GM21447 (cell line): ENCODE data around the gene MLF1.

Experiments used
- ATAC-seq: cut with Tn5 transposase; IDR thresholded peaks from one replicate; pipeline ENCODE4 v1.9.1; 2021; ENCODE audit not compliant: unreplicated experiment

Gene MLF1

DNA sequence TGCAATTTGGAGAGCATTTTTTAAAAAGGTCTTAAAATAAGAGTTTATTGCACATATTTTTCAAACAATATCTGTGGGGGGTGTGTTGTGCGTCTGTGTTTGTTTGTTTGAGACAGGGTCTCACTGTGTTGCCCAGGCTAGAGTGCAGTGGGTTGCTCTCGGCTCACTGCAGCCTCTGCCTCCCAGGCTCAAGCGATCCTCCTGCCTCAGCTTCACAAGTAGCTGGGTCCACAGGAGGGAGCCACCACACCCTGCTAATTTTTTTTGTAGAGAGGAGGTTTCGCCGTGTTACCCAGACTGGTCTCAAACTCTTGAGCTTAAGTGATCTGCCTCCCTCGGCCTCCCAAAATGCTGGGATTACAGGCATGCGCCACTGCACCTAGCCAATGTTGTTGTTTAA is 2.7 kb downstream of the MLF1 start:
- no peak for ATAC-seq

DNA sequence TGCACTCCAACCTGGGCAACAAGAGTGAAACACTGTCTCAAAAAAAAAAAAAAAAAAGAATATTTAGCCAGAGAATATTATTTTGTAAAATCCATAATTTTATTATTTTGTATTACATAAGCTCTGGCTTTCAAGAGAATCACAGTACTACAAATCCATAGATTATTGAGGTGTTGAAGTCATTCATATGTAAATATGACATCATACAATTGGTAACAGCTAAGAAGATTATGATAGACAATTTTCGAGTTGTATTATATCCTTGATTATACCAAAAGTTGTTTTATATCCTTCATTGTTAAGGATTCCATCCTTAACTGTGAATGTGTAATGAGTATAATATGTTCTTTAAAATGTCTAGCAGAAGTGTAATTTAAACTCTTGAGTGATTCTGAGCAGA is 3.7 kb downstream of the MLF1 start:
- ATAC-seq, result no peak

DNA sequence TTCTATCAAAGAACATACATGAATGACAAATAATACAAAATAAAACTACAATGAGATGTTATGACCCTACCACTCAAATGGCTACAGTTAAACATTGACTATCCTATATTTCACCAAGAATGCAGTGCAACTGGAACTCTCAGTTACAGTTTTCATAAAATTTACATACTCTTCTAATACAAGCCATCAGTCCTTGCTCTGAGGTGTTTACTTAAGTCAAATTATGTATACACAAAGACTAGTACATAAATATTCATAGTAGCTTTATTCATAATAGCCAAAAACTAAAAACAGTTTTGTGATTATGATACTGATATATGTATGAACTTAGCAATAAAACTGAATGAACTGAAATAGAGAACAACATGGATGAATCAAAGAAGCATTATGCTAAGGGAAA is 19.2 kb downstream of the MLF1 start:
- ATAC-seq, result no peak

DNA sequence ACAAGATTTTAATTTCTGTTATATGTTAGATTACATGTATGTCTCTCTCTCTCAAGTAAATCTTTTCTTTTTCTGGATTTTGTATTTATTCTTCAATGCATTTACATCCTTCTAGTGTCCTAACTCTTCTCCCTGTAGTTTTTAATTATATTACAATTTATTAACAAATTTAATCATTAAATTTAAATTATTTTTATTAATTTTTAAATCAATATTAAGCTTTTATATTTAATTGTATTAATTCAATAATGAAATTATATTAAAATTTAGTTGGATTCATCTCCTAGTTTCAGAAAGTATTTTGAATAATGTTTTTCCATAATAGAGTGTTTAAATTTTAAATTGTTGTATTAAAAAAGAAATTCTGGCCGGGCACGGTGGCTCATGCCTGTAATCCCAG is 29.8 kb downstream of the MLF1 start:
- ATAC-seq, result no peak

DNA sequence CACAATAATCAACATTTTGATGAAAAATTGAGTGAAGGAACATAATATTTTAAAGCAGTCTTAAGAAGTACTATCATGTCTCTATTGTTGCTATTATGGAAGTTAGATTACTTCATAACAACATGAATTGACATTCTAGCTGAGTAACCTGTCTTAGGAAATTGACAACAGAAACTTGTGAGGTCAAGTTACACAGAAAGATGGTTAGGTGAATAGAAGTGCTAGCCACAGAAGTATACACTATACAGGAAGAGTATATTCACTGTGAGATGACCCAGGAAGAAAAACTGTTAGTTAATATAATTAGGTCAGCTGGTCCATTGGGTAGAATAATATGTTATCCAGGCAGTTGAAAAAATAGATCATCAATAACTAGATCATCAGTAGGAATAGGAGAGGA is 31.2 kb downstream of the MLF1 start:
- ATAC-seq, result no peak

DNA sequence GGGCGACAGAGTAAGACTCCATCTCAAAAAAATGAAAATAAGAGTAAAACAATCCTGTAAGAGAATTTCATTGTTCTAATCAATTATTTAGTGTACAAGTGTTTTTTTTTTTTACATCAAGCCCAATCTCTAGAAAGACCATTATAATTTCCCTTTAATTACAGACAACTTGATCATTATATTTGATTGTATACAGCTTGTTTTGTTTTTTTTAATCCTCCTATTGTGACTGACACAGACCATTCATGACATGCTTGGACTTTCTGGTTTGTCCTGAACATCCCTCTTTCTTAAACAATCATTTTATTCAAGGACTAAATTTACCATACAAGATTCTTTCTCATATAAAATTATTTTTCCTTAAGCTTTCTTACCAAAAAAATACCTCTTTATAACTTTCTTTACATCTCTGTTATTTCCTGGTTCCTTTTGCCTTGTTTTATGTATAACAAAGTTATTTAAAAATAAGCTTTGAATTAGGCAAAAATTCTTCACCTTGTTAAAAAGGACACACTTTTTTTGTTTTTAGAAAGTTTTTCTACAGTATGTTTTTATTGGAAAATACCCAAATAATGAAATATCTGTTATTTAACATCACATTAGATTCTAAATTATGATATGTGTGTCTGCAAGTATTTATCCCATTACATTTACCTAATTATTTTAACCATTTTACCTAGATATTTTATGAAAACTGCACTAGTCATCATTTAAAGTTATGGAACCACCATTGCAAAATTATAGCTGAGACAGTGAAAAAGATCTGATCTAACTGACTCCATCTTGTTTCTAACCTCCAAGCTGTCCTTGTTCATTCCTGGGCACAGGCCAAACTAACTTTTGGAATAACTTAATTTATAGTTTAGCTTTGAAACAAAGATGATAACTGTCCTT is 47.2 kb downstream of the MLF1 start:
- ATAC-seq, result no peak

DNA sequence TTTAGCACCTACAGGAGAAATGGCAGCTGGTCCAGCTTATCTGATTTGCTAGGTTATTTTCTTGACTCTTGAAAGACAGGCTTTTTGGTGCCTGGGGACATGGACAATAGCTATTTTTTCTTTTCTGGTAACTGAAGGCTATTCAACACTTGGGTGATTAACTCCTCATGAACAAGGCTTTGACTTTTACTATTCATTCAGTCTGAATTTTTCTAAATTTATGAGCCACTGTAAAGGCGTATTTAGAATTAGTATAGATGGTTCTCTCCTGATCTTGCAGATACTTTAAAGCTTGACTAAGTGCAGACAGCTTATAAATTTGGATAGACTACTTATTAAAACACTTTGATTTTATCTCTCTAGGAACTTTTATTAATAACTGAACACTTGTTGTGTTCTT is 54.9 kb downstream of the MLF1 start:
- ATAC-seq, result no peak

DNA sequence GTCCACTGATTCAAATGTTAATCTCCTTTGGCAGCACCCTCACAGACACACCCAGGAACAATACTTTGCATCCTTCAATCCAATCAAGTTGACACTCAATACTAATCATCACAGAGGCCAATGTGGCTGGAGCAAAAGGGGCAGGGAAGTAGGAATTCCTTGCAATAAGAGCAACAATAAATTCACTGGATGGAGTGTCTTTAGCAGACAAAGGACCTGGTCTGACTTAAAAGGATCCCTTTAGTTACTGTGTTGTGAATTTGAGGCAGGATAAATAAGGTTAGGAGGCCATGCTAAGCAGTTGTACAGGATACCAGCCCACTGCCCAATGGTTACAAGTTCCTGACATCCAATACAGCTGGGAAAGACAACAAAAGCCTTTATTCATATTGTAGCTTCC is 61.0 kb downstream of the MLF1 start:
- no peak for ATAC-seq

DNA sequence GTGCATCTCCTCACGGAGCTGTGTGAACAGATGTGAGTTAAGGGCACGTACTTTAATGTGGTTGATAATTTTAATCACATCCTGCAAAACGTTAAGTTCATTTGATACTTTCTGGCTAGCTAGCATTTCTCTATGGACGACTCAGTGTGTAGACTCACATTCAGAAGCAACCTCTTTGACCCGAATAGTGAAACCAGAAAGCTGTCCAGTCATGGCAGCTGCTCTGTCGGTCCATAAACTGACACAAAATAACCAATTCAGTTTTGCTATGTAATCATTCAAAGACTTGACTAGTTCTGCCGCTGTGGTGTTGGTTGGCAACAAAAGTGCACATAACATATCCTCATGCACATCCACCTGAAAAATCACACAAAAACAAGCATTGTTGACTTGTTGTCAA is 69.7 kb downstream of the MLF1 start:
- ATAC-seq, result no peak

DNA sequence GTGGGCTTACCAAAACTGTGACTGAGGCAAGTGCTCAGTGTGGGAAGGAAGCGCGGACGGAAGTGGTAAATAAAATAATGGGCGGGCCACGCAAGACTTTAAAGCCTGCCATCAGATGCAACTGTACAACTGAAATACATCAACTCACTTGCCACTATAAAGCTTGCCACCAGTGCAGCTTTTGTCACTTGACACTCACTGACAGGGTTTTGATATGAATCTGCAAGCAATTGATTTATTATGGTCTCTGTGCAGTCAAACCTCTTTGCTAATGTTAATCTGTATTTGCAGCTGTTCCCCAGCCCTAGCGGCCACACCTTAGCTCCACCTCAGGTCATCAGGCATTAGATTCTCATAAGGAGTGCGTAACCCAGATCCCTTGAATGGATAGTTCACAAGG is 71.0 kb downstream of the MLF1 start:
- no peak for ATAC-seq

DNA sequence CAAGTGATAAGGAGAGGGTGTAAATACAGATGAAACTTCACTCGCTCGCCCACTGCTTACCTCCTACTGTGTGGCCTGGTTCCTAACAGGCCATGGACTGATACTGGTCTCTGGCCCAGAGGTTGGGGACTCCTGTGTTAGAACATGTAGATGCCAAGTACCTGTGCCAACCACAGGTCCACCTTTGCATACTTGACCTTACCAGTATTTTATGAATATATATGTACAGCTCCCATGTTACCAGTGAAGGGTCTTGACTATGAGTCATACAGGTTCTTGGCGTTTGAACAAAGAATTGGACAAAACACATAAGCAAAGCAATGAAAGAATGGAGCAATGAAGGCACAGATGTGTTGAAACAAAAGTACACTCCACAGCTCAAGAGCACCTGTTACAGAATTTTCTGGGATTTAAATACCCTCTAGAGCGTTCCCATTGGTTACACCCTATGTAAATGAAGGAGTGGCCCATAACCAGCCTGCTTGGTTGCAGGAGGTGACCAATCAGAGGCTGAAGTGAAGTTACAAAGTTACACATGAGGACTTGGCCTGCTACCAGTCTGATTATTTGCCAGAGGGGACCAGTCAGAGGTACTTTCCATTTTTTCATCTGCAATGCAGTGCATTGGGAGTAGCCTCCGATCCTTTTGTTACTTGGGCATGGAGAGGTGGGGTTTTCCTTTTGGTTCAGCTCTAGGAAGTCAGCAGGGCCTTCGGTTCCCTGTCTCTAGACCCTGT is 71.6 kb downstream of the MLF1 start:
- ATAC-seq, result no peak

DNA sequence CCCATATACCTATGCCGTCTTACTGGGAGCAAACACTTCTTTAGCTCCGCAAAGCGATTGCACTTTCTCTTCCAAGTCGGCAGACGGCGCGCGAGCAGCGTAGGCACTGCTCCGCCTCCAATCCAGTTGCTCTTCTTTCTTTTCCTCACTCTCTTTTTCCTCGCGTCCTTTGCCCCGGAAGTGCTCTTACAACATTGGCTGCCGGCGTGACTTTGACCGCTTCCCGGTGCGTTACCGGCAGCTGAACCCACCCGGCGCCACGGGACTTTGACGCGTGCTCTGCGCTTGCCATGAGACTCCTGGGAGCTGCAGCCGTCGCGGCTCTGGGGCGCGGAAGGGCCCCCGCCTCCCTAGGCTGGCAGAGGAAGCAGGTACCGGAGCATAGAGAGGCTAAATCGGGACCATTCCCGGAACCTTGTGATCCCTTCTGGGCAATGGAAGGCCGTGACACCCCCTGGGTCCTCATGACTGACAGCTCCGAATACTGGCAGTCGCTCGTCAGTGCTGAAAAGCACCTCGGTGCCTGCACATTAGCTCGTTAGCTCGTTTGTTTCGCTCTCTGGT is 73.4 kb downstream of the MLF1 start, which contains the start of gene GFM1:
GFM1 (plus strand) TSS at position 183 of the 564 bp plus-strand sequence; CDS start at position 291, 108 bp downstream.
- peak; percentile 99 for ATAC-seq

DNA sequence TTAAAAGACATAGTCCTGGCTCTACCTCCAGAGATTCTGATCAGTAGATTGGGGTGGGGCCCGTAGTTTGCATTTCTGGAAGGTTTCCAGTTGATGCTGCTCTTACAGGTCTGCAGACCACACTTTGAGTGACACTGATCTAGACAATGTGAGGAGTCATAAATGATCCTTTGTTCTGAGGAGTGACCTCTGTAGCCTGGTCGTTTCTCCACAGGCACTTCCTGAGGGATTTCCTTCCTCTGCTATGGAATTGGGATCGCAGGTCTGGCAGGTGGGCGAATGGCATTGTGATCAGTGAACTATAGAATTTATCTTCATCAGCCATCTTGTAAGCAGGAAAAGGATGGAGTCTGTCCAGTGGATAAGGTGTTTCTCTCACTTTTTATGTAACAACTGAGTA is 78.8 kb downstream of the MLF1 start:
- no peak for ATAC-seq

DNA sequence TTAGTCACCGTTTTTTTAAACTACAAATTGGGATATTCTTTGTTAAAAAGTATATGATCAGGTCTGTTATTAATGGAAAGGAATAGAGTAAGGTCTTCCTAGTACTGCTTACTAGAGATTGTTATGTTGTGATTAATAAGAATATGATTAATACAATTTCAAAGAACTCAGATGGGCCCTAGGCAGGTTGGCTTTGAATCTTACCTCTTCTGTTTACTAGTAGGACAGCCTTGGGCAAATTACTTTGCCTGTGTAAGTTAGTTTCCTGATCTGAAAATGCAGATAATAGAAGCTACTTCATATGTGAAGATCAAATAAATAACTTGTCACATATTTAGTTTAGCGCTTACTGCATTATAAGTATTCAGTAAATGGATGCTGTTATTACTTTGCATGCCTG is 80.2 kb downstream of the MLF1 start:
- ATAC-seq, result no peak

DNA sequence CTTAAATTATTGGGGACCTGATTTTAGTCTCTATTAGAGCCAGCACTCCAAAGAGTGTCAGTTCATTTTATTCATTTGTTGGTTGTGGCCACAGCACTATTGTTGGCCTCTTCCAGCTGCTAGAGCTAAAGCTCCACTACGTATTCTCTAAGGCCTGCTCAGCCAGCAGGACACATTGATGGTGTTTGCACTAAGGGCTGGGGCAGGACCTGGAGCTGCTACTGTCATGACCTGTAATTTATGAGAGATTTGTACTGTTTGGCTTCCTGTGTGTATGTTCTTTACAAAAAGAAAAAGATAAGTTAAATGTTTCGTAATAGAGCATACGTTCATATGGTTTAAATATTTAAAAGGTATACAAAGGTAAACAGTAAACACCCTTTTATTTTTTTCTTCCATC is 81.5 kb downstream of the MLF1 start:
- ATAC-seq, result no peak
